Ishikawa (cell line): Measurements from ENCODE around the gene LGR6.

ENCODE experiments used
- CEBPB ChIP-seq: IDR thresholded peaks from 2 replicates; pipeline ENCODE4 v1.6.1; 2012
- CREB1 ChIP-seq: IDR thresholded peaks from 2 replicates; pipeline ENCODE4 v1.6.1; 2012; ENCODE audit warnings: low read depth
- EGR1 ChIP-seq: IDR thresholded peaks from 2 replicates; pipeline ENCODE4 v1.6.1; 2012
- EP300 ChIP-seq: IDR thresholded peaks from 2 replicates; pipeline ENCODE4 v1.6.1; 2012; ENCODE audit warnings: borderline replicate concordance
- FOXM1 ChIP-seq: IDR thresholded peaks from 2 replicates; pipeline ENCODE4 v1.6.1; 2012; ENCODE audit warnings: low read depth, borderline replicate concordance
- MAX ChIP-seq: IDR thresholded peaks from 2 replicates; pipeline ENCODE4 v1.6.1; 2012
- TCF12 ChIP-seq: IDR thresholded peaks from 2 replicates; pipeline ENCODE4 v1.6.1; 2012; ENCODE audit warnings: low read depth
- YY1 ChIP-seq: IDR thresholded peaks from 2 replicates; pipeline ENCODE4 v1.6.1; 2012; ENCODE audit warnings: low read depth
- ZBTB7A ChIP-seq: IDR thresholded peaks from 2 replicates; pipeline ENCODE4 v1.6.1; 2012; ENCODE audit warnings: low read depth
- TF ChIP-seq, protein P1 (sequence below): IDR thresholded peaks from 2 replicates; pipeline ENCODE4 v1.6.1; 2012; ENCODE audit warnings: low read depth, mild to moderate bottlenecking
- TF ChIP-seq, protein P2 (sequence below): IDR thresholded peaks from 2 replicates; pipeline ENCODE4 v1.6.1; 2012

GRCh38 chr1:202272103-202272845, 78.7 kb downstream of the LGR6 start:
- TF ChIP-seq ZBTB7A (no peak), YY1 (no peak), CEBPB (no peak), FOXM1 (no peak), MAX (no peak), CREB1 (no peak), EGR1 (no peak), TCF12 (no peak), EP300 (no peak)
- TF ChIP-seq, protein P1, sequence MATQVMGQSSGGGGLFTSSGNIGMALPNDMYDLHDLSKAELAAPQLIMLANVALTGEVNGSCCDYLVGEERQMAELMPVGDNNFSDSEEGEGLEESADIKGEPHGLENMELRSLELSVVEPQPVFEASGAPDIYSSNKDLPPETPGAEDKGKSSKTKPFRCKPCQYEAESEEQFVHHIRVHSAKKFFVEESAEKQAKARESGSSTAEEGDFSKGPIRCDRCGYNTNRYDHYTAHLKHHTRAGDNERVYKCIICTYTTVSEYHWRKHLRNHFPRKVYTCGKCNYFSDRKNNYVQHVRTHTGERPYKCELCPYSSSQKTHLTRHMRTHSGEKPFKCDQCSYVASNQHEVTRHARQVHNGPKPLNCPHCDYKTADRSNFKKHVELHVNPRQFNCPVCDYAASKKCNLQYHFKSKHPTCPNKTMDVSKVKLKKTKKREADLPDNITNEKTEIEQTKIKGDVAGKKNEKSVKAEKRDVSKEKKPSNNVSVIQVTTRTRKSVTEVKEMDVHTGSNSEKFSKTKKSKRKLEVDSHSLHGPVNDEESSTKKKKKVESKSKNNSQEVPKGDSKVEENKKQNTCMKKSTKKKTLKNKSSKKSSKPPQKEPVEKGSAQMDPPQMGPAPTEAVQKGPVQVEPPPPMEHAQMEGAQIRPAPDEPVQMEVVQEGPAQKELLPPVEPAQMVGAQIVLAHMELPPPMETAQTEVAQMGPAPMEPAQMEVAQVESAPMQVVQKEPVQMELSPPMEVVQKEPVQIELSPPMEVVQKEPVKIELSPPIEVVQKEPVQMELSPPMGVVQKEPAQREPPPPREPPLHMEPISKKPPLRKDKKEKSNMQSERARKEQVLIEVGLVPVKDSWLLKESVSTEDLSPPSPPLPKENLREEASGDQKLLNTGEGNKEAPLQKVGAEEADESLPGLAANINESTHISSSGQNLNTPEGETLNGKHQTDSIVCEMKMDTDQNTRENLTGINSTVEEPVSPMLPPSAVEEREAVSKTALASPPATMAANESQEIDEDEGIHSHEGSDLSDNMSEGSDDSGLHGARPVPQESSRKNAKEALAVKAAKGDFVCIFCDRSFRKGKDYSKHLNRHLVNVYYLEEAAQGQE, result no peak
- TF ChIP-seq, protein P2, sequence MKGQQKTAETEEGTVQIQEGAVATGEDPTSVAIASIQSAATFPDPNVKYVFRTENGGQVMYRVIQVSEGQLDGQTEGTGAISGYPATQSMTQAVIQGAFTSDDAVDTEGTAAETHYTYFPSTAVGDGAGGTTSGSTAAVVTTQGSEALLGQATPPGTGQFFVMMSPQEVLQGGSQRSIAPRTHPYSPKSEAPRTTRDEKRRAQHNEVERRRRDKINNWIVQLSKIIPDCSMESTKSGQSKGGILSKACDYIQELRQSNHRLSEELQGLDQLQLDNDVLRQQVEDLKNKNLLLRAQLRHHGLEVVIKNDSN, result no peak
